Measurements from ENCODE around the gene GALNT9. TPM values are rescaled to one million over a fixed set of nuclear protein-coding genes. Genes with fewer than 3 reads are reported as not detected.

Gene GALNT9
- total RNA-seq, 1 experiment from 2014 or later: 2.6 TPM

GRCh38 chr12:132362996-132363660 lies 33.7 kb upstream of the GALNT9 start:
- Histone ChIP-seq H3K9ac (ENCODE audit: low read length) (no peak overlapping the region), H3K36me3 (ENCODE audit: control insufficient read depth in 1 of 2, insufficient read depth in 2 of 2, low read length in 2 of 2) (no peaks in the 10 kb centered on the region), H3K4me1 (ENCODE audit: control insufficient read depth in 1 of 2, insufficient read depth in 2 of 2, low read length in 2 of 2) (peaks cover 0 to 10% of the 10 kb centered on the region in 2 experiments; a peak in 2 of 4 replicates), H3K27ac (ENCODE audit: low read depth, low read length) (no peak overlapping the region), H2AFZ (ENCODE audit: low read depth, low read length, poor library complexity, severe bottlenecking) (no peak overlapping the region), H3K27me3 (ENCODE audit: insufficient read depth, low read length) (no peaks in the 10 kb centered on the region), H3K4me3 (replicated peaks in 1 of 2; ENCODE audit: low read depth in 1 of 2, low read length in 2 of 2) (no peak overlapping the region), H4K20me1 (ENCODE audit: insufficient read depth) (no peaks in the 10 kb centered on the region), H3K9me3 (ENCODE audit: control insufficient read depth in 1 of 2, insufficient read depth in 1 of 2, low read depth in 1 of 2, low read length in 2 of 2) (no peaks in the 10 kb centered on the region; a peak in 1 of 4 replicates), H3K9me2 (ENCODE audit: insufficient read depth) (no peaks in the 10 kb centered on the region), H3K79me2 (ENCODE audit: insufficient read depth, low read length) (no peaks in the 10 kb centered on the region), H3K4me2 (ENCODE audit: low read length) (no peak overlapping the region)
- TF ChIP-seq SRF (IDR thresholded peaks at IDR 0.05; ENCODE audit: low read depth): no peak
- TF ChIP-seq ZBTB33 (IDR thresholded peaks at IDR 0.05; ENCODE audit: extremely low read depth, insufficient replicate concordance, low read length): no peak
- no peak for TF ChIP-seq ZFX (IDR thresholded peaks at IDR 0.05)
- TF ChIP-seq RAD21 (IDR thresholded peaks at IDR 0.05; ENCODE audit: low read depth): no peak
- no peak for TF ChIP-seq POLR2A (IDR thresholded peaks at IDR 0.05; ENCODE audit: borderline replicate concordance, extremely low read depth, insufficient read depth, insufficient read length)
- no peak for TF ChIP-seq FOSL1 (IDR thresholded peaks at IDR 0.05; ENCODE audit: low read depth)
- TF ChIP-seq YY1 (IDR thresholded peaks at IDR 0.05; ENCODE audit: extremely low read depth, insufficient replicate concordance, low read depth, low read length): no peak
- TF ChIP-seq EZH2phosphoT487 (IDR thresholded peaks at IDR 0.05; ENCODE audit: borderline replicate concordance): no peak
- TF ChIP-seq ATF3 (IDR thresholded peaks at IDR 0.05): no peak
- TF ChIP-seq ELF1 (IDR thresholded peaks at IDR 0.05; ENCODE audit: borderline replicate concordance, low read depth): no peak
- TF ChIP-seq JUND (IDR thresholded peaks at IDR 0.05): no peak
- TF ChIP-seq TCF7L2 (IDR thresholded peaks at IDR 0.05; ENCODE audit: borderline replicate concordance, extremely low read depth, insufficient read depth, insufficient read length): no peak
- TF ChIP-seq POLR2AphosphoS5 (IDR thresholded peaks at IDR 0.05; ENCODE audit: low read depth, low read length): no peak
- TF ChIP-seq EZH2 (IDR thresholded peaks at IDR 0.05): no peak
- DNase-seq (ENCODE audit: low read depth, low spot score) (no peak), ATAC-seq (no peak)
- intact Hi-C loops (cut with micrococcal nuclease): no loop called here
- CTCF ChIA-PET: no interaction called here
- no TSS peak for BruUV-seq (replicated peaks)
- POLR2A ChIA-PET: no interaction called here
- RAD21 ChIA-PET (ENCODE audit: low non-redundant PET in 1 of 2, low total read pairs in 2 of 2, uncharacterized antibody in 2 of 2, unreplicated experiment in 2 of 2): no interaction called here

Measured in HCT116 (cell line).